Adrenal gland (tissue), 12 donors: ENCODE results near the gene CYB561. TPM values are rescaled to one million over a fixed set of nuclear protein-coding genes. Genes with fewer than 3 reads are reported as not detected.

Source experiments
- DNase-seq, 7 donors: peaks; one replicate each; pipeline ENCODE4 v3.0.0-alpha.2; 2019 to 2020
- H3K27ac ChIP-seq, 5 donors: fragments of 200-600 bp; sonication (generic) in 4 of 5; 1 replicate in 3 of 5; 2 replicates in 2 of 5; pipeline versions ENCODE4 v1.5.1 to v1.8.0; 2016 to 2020; ENCODE audit warnings: mild to moderate bottlenecking in 1 of 5
- H3K27me3 ChIP-seq: fragments of 200-600 bp; 2 replicates; pipeline ENCODE4 v1.8.0; 2021
- H3K36me3 ChIP-seq, 2 donors: fragments of 200-600 bp; replicated peaks in 1 of 2; 1 replicate in 1 of 2; 2 replicates in 1 of 2; pipeline versions ENCODE4 v1.5.1 to v1.8.0; 2018 to 2022
- H3K4me1 ChIP-seq, 2 donors: fragments of 200-600 bp; replicated peaks in 1 of 2; 1 replicate in 1 of 2; 2 replicates in 1 of 2; pipeline versions ENCODE4 v1.5.1 to v1.8.0; 2018 to 2021
- H3K4me3 ChIP-seq, 4 donors: fragments of 200-600 bp; sonication (generic) in 3 of 4; one replicate each; pipeline ENCODE4 v1.5.1; 2016 to 2018
- H3K9me3 ChIP-seq, 3 donors: fragments of 200-600 bp; sonication (generic) in 1 of 3; replicated peaks in 1 of 3; 1 replicate in 2 of 3; 2 replicates in 1 of 3; pipeline versions ENCODE4 v1.5.1 to v1.8.0; 2016 to 2021
- POLR2A ChIP-seq, 2 donors: fragments of 450-650 bp; IDR thresholded peaks; one replicate each; pipeline ENCODE4 v1.6.1; 2017; ENCODE audit warnings: antibody characterized with exemption in 2 of 2, mild to moderate bottlenecking in 2 of 2, moderate library complexity in 1 of 2
- WGBS, 4 donors: extraction: QIAGEN DNeasy Blood & Tissue Kit in 2 of 4; methylation state at CpG; one replicate each; pipeline versions ENCODE4 v1.1.5 to v1.1.7; 2013 to 2017; 5-methylcytosine and 5-hydroxymethylcytosine counted together
- intact Hi-C, 2 donors: fragments of 100-400 bp; cut with DNase I; formaldehyde crosslinking; loops; one replicate each; pipeline versions ENCODE4 v1.14.1 to v1.15.0; 2022 to 2023
- polyA plus RNA-seq, 3 donors: library from polyadenylated mRNA; stranded (reverse); fragments of 200-250 nt in 2 of 3; fragments of 350-450 nt in 1 of 3; fragmentation: Illumina TruSeq in 1 of 3; extraction: RNeasy Lipid Tissue Mini Kit (QIAGEN cat#74804) in 1 of 3; gene quantifications; one replicate each; pipeline ENCODE4 v1.2.3, GENCODE V29; 2013 to 2014
- total RNA-seq, 9 donors: library from RNA; depleted of rRNA in 4 of 9; stranded (reverse); fragments of >200 nt in 4 of 9; fragments of 120-200 nt in 1 of 9; fragmentation: NEBNext Ultra II Directional in 1 of 9; extraction: Animal tissue kit (Norgen Biotek cat#: 25700) in 1 of 9; gene quantifications; one replicate each; pipeline versions ENCODE4 v1.1.0 to v1.2.4, GENCODE V29; 2013 to 2023
- TF ChIP-seq, protein P1 (sequence below), 6 experiments: fragments of 450-650 bp in 4 of 6; fragments of 200-600 bp in 2 of 6; sonication (generic) in 1 of 6; IDR thresholded peaks; 1 replicate in 5 of 6; 2 replicates in 1 of 6; pipeline versions ENCODE4 v1.5.1 to v1.8.0; 2016 to 2021; ENCODE audit warnings: antibody characterized with exemption in 6 of 6, mild to moderate bottlenecking in 2 of 6, moderate library complexity in 1 of 6
- donor health status: healthy with polysubstance abuse.
- donor health status: Bipolar disorder and iron deficiency.
- donor health status: DM: yes; HTN: yes; CAD: no.
- donor health status: DM: no; HTN: no; CAD: no.
- donor health status: DM: no; HTN: no; CAD: no.
- donor health status: DM: yes; HTN: yes; CAD: no.

The CYB561 gene
- total and polyA plus RNA-seq, 12 donors: 14.3 to 195 (median 68.4) TPM

- H3K36me3 ChIP-seq: no peaks in the 10 kb centered on the region
- peak in 2 of 7 donors; percentile 26 to 42 for DNase-seq
- H3K4me3 ChIP-seq: no peak overlapping the region
- no peaks in the 10 kb centered on the region for H3K9me3 ChIP-seq
- H3K27me3 ChIP-seq: no peaks in the 10 kb centered on the region
- H3K4me1 ChIP-seq: peaks cover 31 to 49% of the 10 kb centered on the region in 2 donors
- intact Hi-C loops: no loop called here
- TF ChIP-seq, protein P1, sequence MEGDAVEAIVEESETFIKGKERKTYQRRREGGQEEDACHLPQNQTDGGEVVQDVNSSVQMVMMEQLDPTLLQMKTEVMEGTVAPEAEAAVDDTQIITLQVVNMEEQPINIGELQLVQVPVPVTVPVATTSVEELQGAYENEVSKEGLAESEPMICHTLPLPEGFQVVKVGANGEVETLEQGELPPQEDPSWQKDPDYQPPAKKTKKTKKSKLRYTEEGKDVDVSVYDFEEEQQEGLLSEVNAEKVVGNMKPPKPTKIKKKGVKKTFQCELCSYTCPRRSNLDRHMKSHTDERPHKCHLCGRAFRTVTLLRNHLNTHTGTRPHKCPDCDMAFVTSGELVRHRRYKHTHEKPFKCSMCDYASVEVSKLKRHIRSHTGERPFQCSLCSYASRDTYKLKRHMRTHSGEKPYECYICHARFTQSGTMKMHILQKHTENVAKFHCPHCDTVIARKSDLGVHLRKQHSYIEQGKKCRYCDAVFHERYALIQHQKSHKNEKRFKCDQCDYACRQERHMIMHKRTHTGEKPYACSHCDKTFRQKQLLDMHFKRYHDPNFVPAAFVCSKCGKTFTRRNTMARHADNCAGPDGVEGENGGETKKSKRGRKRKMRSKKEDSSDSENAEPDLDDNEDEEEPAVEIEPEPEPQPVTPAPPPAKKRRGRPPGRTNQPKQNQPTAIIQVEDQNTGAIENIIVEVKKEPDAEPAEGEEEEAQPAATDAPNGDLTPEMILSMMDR (IDR thresholded peaks at IDR 0.05): no peak
- TF ChIP-seq POLR2A (IDR thresholded peaks at IDR 0.05): no peak
- H3K27ac ChIP-seq: peak overlapping the region in 3 of 5 donors; percentile 45 to 67 (median 51)
- 76 to 84% (median 80%) methylated on average over 22 to 29 of the region's 29 CpGs for WGBS, 4 donors
These were observed 10.2 kb downstream of the CYB561 start for GRCh38 chr17:63435681-63436522.

DNA sequence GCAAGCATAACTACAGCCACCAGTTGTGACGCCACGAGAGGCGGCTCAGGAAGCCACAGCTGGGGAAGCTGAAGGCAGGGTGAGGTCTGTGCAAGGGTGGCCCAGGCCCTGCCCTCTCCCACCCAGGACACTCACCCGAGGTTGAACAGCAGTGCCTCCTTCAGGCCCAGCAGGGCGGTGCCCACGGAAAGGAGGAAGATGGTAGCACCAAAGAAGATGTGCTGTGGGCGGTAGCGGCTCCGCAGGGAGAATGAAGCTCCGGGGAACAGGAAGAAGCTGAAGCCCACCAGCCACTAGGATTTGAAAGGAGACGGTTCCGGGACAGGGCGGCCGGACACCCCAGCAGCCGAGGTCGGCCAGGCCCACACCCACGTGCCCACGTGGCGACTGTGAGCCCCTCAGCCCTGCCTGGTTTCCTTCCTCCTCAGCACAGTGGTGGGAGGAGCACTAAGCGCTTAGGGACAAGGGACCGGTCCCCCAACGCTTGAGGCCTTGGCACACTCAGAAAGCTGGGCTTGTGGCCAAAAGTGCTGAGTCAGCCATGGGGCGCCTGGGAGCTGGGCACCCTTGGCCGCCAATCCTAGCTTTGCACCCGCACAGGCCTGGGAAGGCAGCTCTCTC, 11.0 kb downstream of the CYB561 start:
- TF ChIP-seq POLR2A (IDR thresholded peaks at IDR 0.05): no peak
- TF ChIP-seq, protein P1 (IDR thresholded peaks at IDR 0.05): peak in 1 of 6 experiments; percentile 4
- intact Hi-C loops: no loop called here
- no peaks in the 10 kb centered on the region for H3K9me3 ChIP-seq
- peaks cover 31 to 49% of the 10 kb centered on the region in 2 donors for H3K4me1 ChIP-seq
- no peaks in the 10 kb centered on the region for H3K27me3 ChIP-seq
- peak; percentile 94 to 97 (median 95) for DNase-seq
- H3K4me3 ChIP-seq: no peak overlapping the region
- H3K36me3 ChIP-seq: no peaks in the 10 kb centered on the region
- 37 to 71% (median 51%) methylated on average over 7 to 25 of the region's 25 CpGs for WGBS, 4 donors
- H3K27ac ChIP-seq: peak overlapping the region in 3 of 5 donors; percentile 45 to 67 (median 51)

- H3K27me3 ChIP-seq: no peaks in the 10 kb centered on the region
- H3K27ac ChIP-seq: peak overlapping the region in 3 of 5 donors; percentile 13 to 79 (median 76)
- no peaks in the 10 kb centered on the region for H3K36me3 ChIP-seq
- peaks cover 31 to 49% of the 10 kb centered on the region in 2 donors for H3K4me1 ChIP-seq
- no peak overlapping the region for H3K4me3 ChIP-seq
- DNase-seq: peak; percentile 66 to 94 (median 83)
- H3K9me3 ChIP-seq: no peaks in the 10 kb centered on the region
- TF ChIP-seq POLR2A (IDR thresholded peaks at IDR 0.05): no peak
- intact Hi-C loops: no loop called here
- 53 to 73% (median 57%) methylated on average over 16 to 32 of the region's 32 CpGs for WGBS, 4 donors
These were observed 12.1 kb downstream of the CYB561 start for GRCh38 chr17:63433746-63434591.

- H3K4me3 ChIP-seq: no peak overlapping the region
- peak overlapping the region in 2 of 5 donors; percentile 54 to 76 for H3K27ac ChIP-seq
- WGBS, 4 donors: 82 to 86% (median 83%) methylated on average over 16 of the region's 16 CpGs
- TF ChIP-seq POLR2A (IDR thresholded peaks at IDR 0.05): peak in 1 of 2 donors; percentile 25
- TF ChIP-seq, protein P1 (IDR thresholded peaks at IDR 0.05): no peak
- peak in 2 of 7 donors; percentile 6 to 91 for DNase-seq
- H3K36me3 ChIP-seq: no peaks in the 10 kb centered on the region
- H3K4me1 ChIP-seq: peaks cover 24 to 42% of the 10 kb centered on the region in 2 donors
- no peaks in the 10 kb centered on the region for H3K27me3 ChIP-seq
- intact Hi-C loops: no loop called here
- no peaks in the 10 kb centered on the region for H3K9me3 ChIP-seq
These were observed 13.9 kb downstream of the CYB561 start for GRCh38 chr17:63431939-63432804.
